PC-3 (cell line): Measurements from ENCODE around the gene ZDHHC5. TPM values are rescaled to one million over a fixed set of nuclear protein-coding genes. Genes with fewer than 3 reads are reported as not detected.

Experiments
- ATAC-seq: fragments of 200-7000 bp; cut with Tn5 transposase; 2 replicates; pipeline ENCODE4 v1.9.1; 2020; ENCODE audit warnings: mild to moderate bottlenecking, moderate library complexity
- BruUV-seq: library from RNA; stranded (reverse); fragments of 400-500 nt; replicated peaks from 2 replicates; lab custom pipeline; 2021; lab: Mats Ljungman, UMichigan
- CTCF ChIA-PET: fragments of 300-600 bp; sonication (Branson Sonifier 250); formaldehyde crosslinking; loops from one replicate; lab custom pipeline; 2022; ENCODE audit warnings: antibody characterized with exemption; lab: Charles Lee
- POLR2A ChIA-PET: fragments of 300-600 bp; sonication (Branson Sonifier 250); formaldehyde crosslinking; loops from one replicate; lab custom pipeline; 2022; ENCODE audit warnings: antibody characterized with exemption; ENCODE audit not compliant: unreplicated experiment; lab: Charles Lee
- DNase-seq: peaks from one replicate; pipeline ENCODE4 v3.0.0-alpha.2; 2015
- H2AFZ ChIP-seq: fragments of 300-600 bp; sonication (generic); 2 replicates; pipeline ENCODE4 v1.6.0; 2016; ENCODE audit warnings: antibody characterized with exemption, low read length
- H3F3A ChIP-seq: fragments of 300-600 bp; sonication (generic); one replicate; pipeline ENCODE4 v1.6.0; 2017; ENCODE audit warnings: antibody characterized with exemption, low read length, control low read depth, mild to moderate bottlenecking; ENCODE audit not compliant: unreplicated experiment
- H3K27ac ChIP-seq: fragments of 300-600 bp; sonication (generic); 2 replicates; pipeline ENCODE4 v1.5.1; 2016; ENCODE audit warnings: mild to moderate bottlenecking, low read length
- H3K27me3 ChIP-seq: fragments of 300-600 bp; sonication (generic); 2 replicates; pipeline ENCODE4 v1.6.1; 2016; ENCODE audit warnings: low read length, mixed read lengths
- H3K36me3 ChIP-seq: fragments of 300-600 bp; sonication (generic); 2 replicates; pipeline ENCODE4 v1.6.1; 2016; ENCODE audit warnings: low read depth, mixed run types, low read length, mixed read lengths
- H3K4me1 ChIP-seq: fragments of 300-600 bp; sonication (generic); 2 replicates; pipeline ENCODE4 v1.5.1; 2016; ENCODE audit warnings: low read length; ENCODE audit not compliant: insufficient read depth
- H3K4me2 ChIP-seq: fragments of 300-600 bp; sonication (generic); 2 replicates; pipeline ENCODE4 v1.6.0; 2016; ENCODE audit warnings: low read length
- H3K4me3 ChIP-seq: fragments of 300-600 bp; sonication (generic); 2 replicates; pipeline ENCODE4 v1.5.1; 2016; ENCODE audit warnings: mild to moderate bottlenecking, low read length, mixed read lengths
- H3K79me2 ChIP-seq: fragments of 300-600 bp; sonication (generic); 2 replicates; pipeline ENCODE4 v1.6.1; 2017; ENCODE audit warnings: low read length, mixed read lengths
- H3K9ac ChIP-seq: fragments of 300-600 bp; sonication (generic); 2 replicates; pipeline ENCODE4 v1.6.0; 2016; ENCODE audit warnings: mild to moderate bottlenecking, low read length
- H3K9me2 ChIP-seq: fragments of 300-600 bp; sonication (generic); replicated peaks from 2 replicates; pipeline ENCODE4 v1.6.1; 2016; ENCODE audit warnings: mixed run types, low read length, mixed read lengths
- H3K9me3 ChIP-seq: fragments of 300-600 bp; sonication (generic); 2 replicates; pipeline ENCODE4 v1.6.1; 2016; ENCODE audit warnings: low read length, mixed read lengths
- H4K20me1 ChIP-seq: fragments of 300-600 bp; sonication (generic); 2 replicates; pipeline ENCODE4 v1.6.1; 2016; ENCODE audit warnings: low read length, mixed read lengths
- EZH2 ChIP-seq: fragments of 300-600 bp; sonication (generic); IDR thresholded peaks from one replicate; pipeline ENCODE4 v1.6.1; 2017; ENCODE audit warnings: antibody characterized with exemption, mild to moderate bottlenecking, low read length; ENCODE audit not compliant: unreplicated experiment
- EZH2phosphoT487 ChIP-seq: fragments of 300-600 bp; sonication (generic); IDR thresholded peaks from 2 replicates; pipeline ENCODE4 v1.6.1; 2018; ENCODE audit warnings: mild to moderate bottlenecking, antibody characterized with exemption, low read length, borderline replicate concordance
- intact Hi-C: fragments of 100-400 bp; cut with micrococcal nuclease; formaldehyde crosslinking; loops from 2 replicates; pipeline ENCODE4 v1.9.0; 2023
- total RNA-seq: library from RNA; depleted of rRNA; stranded (reverse); fragments of >200 nt; gene quantifications from 2 replicates; pipeline ENCODE4 v1.2.3, GENCODE V29; 2014
- TF ChIP-seq, protein P1 (sequence below): fragments of 300-600 bp; sonication (generic); conservative IDR thresholded peaks from 2 replicates; pipeline ENCODE4 v1.5.1; 2017; ENCODE audit warnings: antibody characterized with exemption, low read depth, mild to moderate bottlenecking, low read length

The ZDHHC5 gene
- total RNA-seq, 1 experiment from 2014 or later = 86.7 TPM

DNA sequence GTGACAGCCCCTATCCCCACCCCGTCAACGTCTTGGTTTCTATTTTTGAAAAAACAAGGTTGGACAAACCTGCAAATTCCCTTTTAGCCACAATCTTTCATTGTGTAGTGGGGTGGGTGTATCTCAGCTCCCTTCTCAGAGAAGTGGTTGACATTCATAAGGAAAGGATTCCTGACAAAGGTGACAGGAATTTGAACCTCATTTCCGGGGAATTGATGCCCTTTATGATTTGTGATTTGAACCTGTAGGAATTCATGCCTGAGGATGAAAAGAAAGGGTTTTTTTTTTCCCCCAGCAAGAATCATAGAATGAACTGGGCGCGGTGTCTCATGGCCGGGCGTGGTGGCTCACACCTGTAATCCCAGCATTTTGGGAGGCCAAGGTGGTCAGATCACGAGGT, 32.7 kb upstream of the ZDHHC5 start:
- Histone ChIP-seq H3K4me3 (no peak overlapping the region), H3K9me3 (no peaks in the 10 kb centered on the region), H3K4me1 (peaks cover 14% of the 10 kb centered on the region), H3K27me3 (peaks cover 8% of the 10 kb centered on the region), H3K27ac (no peak overlapping the region), H3K36me3 (no peaks in the 10 kb centered on the region), H3K9me2 (no peaks in the 10 kb centered on the region), H3K9ac (no peak overlapping the region), H2AFZ (no peak overlapping the region), H3F3A (no peaks in the 10 kb centered on the region), H3K79me2 (peaks cover 21% of the 10 kb centered on the region), H3K4me2 (no peak overlapping the region), H4K20me1 (no peaks in the 10 kb centered on the region)
- ChIA-PET CTCF (no interaction called here), POLR2A (interaction anchor here (0.7 kb wide), 1 partner anchor 499 kb away, joined by 5 read pairs; no protein-coding TSS in a partner anchor)
- DNase-seq (no peak), ATAC-seq (no peak)
- TF ChIP-seq EZH2 (no peak), EZH2phosphoT487 (no peak)
- TF ChIP-seq, protein P1, sequence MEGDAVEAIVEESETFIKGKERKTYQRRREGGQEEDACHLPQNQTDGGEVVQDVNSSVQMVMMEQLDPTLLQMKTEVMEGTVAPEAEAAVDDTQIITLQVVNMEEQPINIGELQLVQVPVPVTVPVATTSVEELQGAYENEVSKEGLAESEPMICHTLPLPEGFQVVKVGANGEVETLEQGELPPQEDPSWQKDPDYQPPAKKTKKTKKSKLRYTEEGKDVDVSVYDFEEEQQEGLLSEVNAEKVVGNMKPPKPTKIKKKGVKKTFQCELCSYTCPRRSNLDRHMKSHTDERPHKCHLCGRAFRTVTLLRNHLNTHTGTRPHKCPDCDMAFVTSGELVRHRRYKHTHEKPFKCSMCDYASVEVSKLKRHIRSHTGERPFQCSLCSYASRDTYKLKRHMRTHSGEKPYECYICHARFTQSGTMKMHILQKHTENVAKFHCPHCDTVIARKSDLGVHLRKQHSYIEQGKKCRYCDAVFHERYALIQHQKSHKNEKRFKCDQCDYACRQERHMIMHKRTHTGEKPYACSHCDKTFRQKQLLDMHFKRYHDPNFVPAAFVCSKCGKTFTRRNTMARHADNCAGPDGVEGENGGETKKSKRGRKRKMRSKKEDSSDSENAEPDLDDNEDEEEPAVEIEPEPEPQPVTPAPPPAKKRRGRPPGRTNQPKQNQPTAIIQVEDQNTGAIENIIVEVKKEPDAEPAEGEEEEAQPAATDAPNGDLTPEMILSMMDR = no peak
- no TSS peak for BruUV-seq
- intact Hi-C loops = no loop called here

DNA sequence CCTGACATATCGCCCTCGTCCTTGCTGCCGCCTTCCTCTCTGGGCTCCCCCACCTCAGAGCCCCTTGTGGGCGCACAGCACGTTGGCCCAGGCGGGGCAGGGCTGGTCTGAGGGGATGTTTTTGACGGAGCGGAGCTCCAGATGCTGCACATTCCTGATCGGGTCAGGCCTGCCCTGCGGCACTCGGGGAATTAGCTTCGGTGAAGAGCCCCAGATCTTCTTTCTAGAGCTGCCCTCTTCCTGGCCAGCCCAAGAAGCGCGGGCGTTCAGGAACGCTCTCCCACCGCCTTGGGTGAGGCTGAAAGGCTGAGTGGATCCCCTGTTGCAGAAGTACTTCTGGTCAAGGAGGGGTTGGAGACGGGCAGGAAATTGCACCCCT, 30.3 kb upstream of the ZDHHC5 start:
- H3K4me2 ChIP-seq = peak overlapping the region; percentile 97
- BruUV-seq = no TSS peak
- H3K4me3 ChIP-seq = peak overlapping the region; percentile 91; the same call in 1 of the 2 replicates
- H3K36me3 ChIP-seq = no peaks in the 10 kb centered on the region
- no peaks in the 10 kb centered on the region for H3K9me2 ChIP-seq
- H4K20me1 ChIP-seq = no peaks in the 10 kb centered on the region
- H3K79me2 ChIP-seq = peaks cover 27% of the 10 kb centered on the region
- intact Hi-C loops = no loop called here
- H3F3A ChIP-seq = no peaks in the 10 kb centered on the region
- peak overlapping the region; percentile 94 for H2AFZ ChIP-seq
- ChIA-PET CTCF (no interaction called here), POLR2A (no interaction called here)
- TF ChIP-seq EZH2 (no peak), EZH2phosphoT487 (no peak)
- ATAC-seq (no peak), DNase-seq (no peak)
- H3K9me3 ChIP-seq = no peaks in the 10 kb centered on the region
- no peak overlapping the region for H3K9ac ChIP-seq
- H3K4me1 ChIP-seq = peaks cover 14% of the 10 kb centered on the region
- no peak overlapping the region for H3K27ac ChIP-seq
- H3K27me3 ChIP-seq = peaks cover 7% of the 10 kb centered on the region; the same call in 1 of the 2 replicates

DNA sequence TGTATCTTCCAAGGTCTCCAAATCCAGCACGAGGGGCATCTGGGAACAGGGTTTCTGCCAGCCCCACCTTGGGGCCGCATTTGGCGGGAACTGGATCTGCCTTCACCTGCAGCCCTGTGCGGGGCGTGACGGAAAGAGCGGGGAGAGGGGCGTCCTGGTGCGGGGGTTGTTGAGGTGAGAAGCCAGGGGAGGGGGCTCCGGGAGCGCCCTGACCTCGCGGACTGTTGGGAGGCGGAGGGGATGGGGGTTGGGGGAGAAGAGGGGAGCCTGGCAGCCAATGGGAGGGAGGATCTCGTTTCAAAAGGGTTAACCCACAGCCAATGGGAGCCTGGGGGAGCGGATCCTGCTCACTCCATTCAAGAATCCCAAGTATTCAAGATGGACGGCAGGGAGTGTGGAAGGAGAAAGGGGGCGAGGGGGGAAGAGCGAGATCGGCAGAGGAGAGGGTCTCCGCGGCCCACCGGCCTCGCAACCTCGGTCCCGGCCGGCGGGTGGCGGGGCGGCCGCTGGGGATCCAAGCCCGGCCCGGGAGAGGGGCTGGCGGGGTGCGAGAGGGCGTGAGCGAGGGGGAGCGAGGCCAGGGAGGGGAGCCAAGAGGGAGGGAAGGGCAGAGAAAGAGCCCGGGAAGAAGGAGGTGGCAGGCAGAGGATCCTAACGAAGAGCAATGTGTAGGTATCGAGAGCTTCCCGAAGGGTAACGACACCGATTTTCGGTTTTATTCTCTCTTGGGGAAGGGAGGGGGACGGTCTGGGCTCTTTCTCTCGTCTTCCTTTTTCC, 29.7 kb upstream of the ZDHHC5 start:
- intact Hi-C loops = no loop called here
- no peaks in the 10 kb centered on the region for H3K9me2 ChIP-seq
- DNase-seq (peak; percentile 77), ATAC-seq (peak; percentile 86)
- peaks cover 14% of the 10 kb centered on the region for H3K4me1 ChIP-seq
- ChIA-PET CTCF (interaction anchor here (0.5 to 0.8 kb wide), 2 partner anchors 11 to 292 kb away, joined by 3 to 10 read pairs; no protein-coding TSS in a partner anchor), POLR2A (no interaction called here)
- H3K4me2 ChIP-seq = peak overlapping the region; percentile 97
- peaks cover 27% of the 10 kb centered on the region for H3K79me2 ChIP-seq
- no TSS peak for BruUV-seq
- H4K20me1 ChIP-seq = no peaks in the 10 kb centered on the region
- no peak overlapping the region; the same call in 1 of the 2 replicates for H3K27ac ChIP-seq
- peak overlapping the region; percentile 83 for H3K9ac ChIP-seq
- TF ChIP-seq EZH2phosphoT487 (no peak), EZH2 (no peak)
- TF ChIP-seq, protein P1 = no peak
- 0 out of 2 replicates have a peak, but pooled peaks cover 5% of the 10 kb centered on the region for H3K27me3 ChIP-seq
- H3K4me3 ChIP-seq = peak overlapping the region; percentile 91
- H2AFZ ChIP-seq = peak overlapping the region; percentile 94
- no peaks in the 10 kb centered on the region for H3K9me3 ChIP-seq
- no peaks in the 10 kb centered on the region for H3K36me3 ChIP-seq
- no peaks in the 10 kb centered on the region for H3F3A ChIP-seq
